H1 (cell line): ENCODE data around the gene MED12L. TPM values are rescaled to one million over a fixed set of nuclear protein-coding genes. Genes with fewer than 3 reads are reported as not detected.

Experiments
- CTCF ChIA-PET: fragments of 300-600 bp; sonication (Branson Sonifier 250); formaldehyde crosslinking; loops from one replicate; lab custom pipeline; 2021; ENCODE audit not compliant: partially characterized antibody; lab: Charles Lee
- POLR2A ChIA-PET: fragments of 300-600 bp; sonication (Branson Sonifier 250); formaldehyde crosslinking; loops from one replicate; lab custom pipeline; 2021; ENCODE audit warnings: inconsistent platforms; ENCODE audit not compliant: partially characterized antibody; lab: Charles Lee
- DNase-seq, 2 experiments: peaks; one replicate each; pipeline versions ENCODE4 v3.0.0 to v3.0.0-alpha.2; 2010 to 2022; ENCODE audit warnings: low spot score in 2 of 2, low read depth in 1 of 2, mixed read lengths in 1 of 2
- FAIRE-seq: peaks from 2 replicates; lab custom pipeline; 2011; peaks lifted over from hg19 to GRCh38; lab: Jason Lieb, UNC
- H2AFZ ChIP-seq: 2 replicates; pipeline ENCODE4 v1.8.1; 2012; ENCODE audit warnings: low read length, inconsistent platforms
- H2AK5ac ChIP-seq: 2 replicates; pipeline ENCODE4 v1.6.1; 2013; ENCODE audit warnings: low read depth, low read length
- H2BK120ac ChIP-seq: replicated peaks from 2 replicates; pipeline ENCODE3; 2013; ENCODE audit warnings: low read depth, low read length, inconsistent platforms
- H2BK12ac ChIP-seq: 2 replicates; pipeline ENCODE4 v1.6.1; 2013; ENCODE audit warnings: low read depth, low read length
- H2BK15ac ChIP-seq: 2 replicates; pipeline ENCODE4 v1.6.1; 2013; ENCODE audit warnings: low read length
- H2BK20ac ChIP-seq: 2 replicates; pipeline ENCODE4 v1.6.1; 2013; ENCODE audit warnings: low read length
- H2BK5ac ChIP-seq: 2 replicates; pipeline ENCODE4 v1.6.1; 2013; ENCODE audit warnings: low read depth, low read length
- H3K14ac ChIP-seq: 2 replicates; pipeline ENCODE4 v1.6.1; 2013; ENCODE audit warnings: inconsistent platforms; ENCODE audit not compliant: insufficient read length
- H3K18ac ChIP-seq: 2 replicates; pipeline ENCODE4 v1.6.1; 2013; ENCODE audit warnings: low read length; ENCODE audit errors: extremely low read depth
- H3K23ac ChIP-seq: 2 replicates; pipeline ENCODE4 v1.6.1; 2013; ENCODE audit warnings: inconsistent platforms; ENCODE audit not compliant: insufficient read length
- H3K23me2 ChIP-seq: 2 replicates; pipeline ENCODE4 v1.6.1; 2013; ENCODE audit warnings: low read depth, low read length
- H3K27ac ChIP-seq: 2 replicates; pipeline ENCODE4 v1.6.1; 2011; ENCODE audit warnings: low read depth, low read length, inconsistent platforms
- H3K27me3 ChIP-seq, 4 experiments: replicated peaks in 1 of 4; 1 replicate in 1 of 4; 2 replicates in 3 of 4; pipeline versions ENCODE4 v1.6.1 to v1.8.1; 2011 to 2013; ENCODE audit warnings: low read length in 3 of 4, mild to moderate bottlenecking in 3 of 4, inconsistent platforms in 2 of 4, mixed read lengths in 2 of 4, moderate library complexity in 1 of 4; ENCODE audit not compliant: control insufficient read depth in 3 of 4, insufficient read depth in 3 of 4; ENCODE audit errors: extremely low read depth in 1 of 4
- H3K36me3 ChIP-seq, 4 experiments: 2 replicates each; pipeline versions ENCODE4 v1.6.1 to v1.8.1; 2011 to 2013; ENCODE audit warnings: mild to moderate bottlenecking in 4 of 4, low read length in 3 of 4, moderate library complexity in 2 of 4, control low read depth in 1 of 4, inconsistent platforms in 1 of 4; ENCODE audit not compliant: insufficient read depth in 4 of 4, control insufficient read depth in 2 of 4
- H3K4ac ChIP-seq: replicated peaks from 2 replicates; pipeline ENCODE3; 2013; ENCODE audit warnings: low read length, low read depth, mixed read lengths, inconsistent platforms; ENCODE audit not compliant: insufficient read length
- H3K4me1 ChIP-seq, 4 experiments: replicated peaks in 1 of 4; 1 replicate in 1 of 4; 2 replicates in 3 of 4; pipeline versions ENCODE4 v1.6.1 to v1.8.1; 2011 to 2013; ENCODE audit warnings: low read length in 3 of 4, inconsistent platforms in 2 of 4, mixed read lengths in 1 of 4; ENCODE audit not compliant: insufficient read depth in 4 of 4, control insufficient read depth in 3 of 4
- H3K4me2 ChIP-seq, 2 experiments: 2 replicates each; pipeline versions ENCODE4 v1.6.1 to v1.8.1; 2011 to 2013; ENCODE audit warnings: low read depth in 2 of 2, low read length in 2 of 2, control low read depth in 1 of 2, inconsistent platforms in 1 of 2, mild to moderate bottlenecking in 1 of 2; ENCODE audit not compliant: insufficient read depth in 1 of 2
- H3K4me3 ChIP-seq, 4 experiments: fragments of 200-600, 300-600 bp in 1 of 4; sonication (generic), shearing (Covaris generic), sonication (Bioruptor Twin) in 1 of 4; 2 replicates each; pipeline versions ENCODE4 v1.5.1 to v1.8.1; 2011 to 2016; ENCODE audit warnings: low read length in 4 of 4, low read depth in 3 of 4, control low read depth in 2 of 4, inconsistent platforms in 2 of 4, mild to moderate bottlenecking in 2 of 4, mixed read lengths in 1 of 4, moderate library complexity in 1 of 4; ENCODE audit not compliant: insufficient read depth in 2 of 4; ENCODE audit errors: extremely low read depth in 1 of 4
- H3K56ac ChIP-seq: replicated peaks from 2 replicates; pipeline ENCODE3; 2013; ENCODE audit warnings: low read depth, mild to moderate bottlenecking, mixed read lengths, low read length, inconsistent platforms; ENCODE audit not compliant: insufficient read length
- H3K79me1 ChIP-seq: 2 replicates; pipeline ENCODE4 v1.6.1; 2013; ENCODE audit warnings: low read depth, low read length, control low read depth
- H3K79me2 ChIP-seq, 2 experiments: 2 replicates each; pipeline versions ENCODE4 v1.6.1 to v1.8.1; 2012 to 2013; ENCODE audit warnings: low read length in 2 of 2, mild to moderate bottlenecking in 2 of 2, inconsistent platforms in 1 of 2; ENCODE audit not compliant: insufficient read depth in 2 of 2, control insufficient read depth in 1 of 2
- H3K9ac ChIP-seq, 4 experiments: replicated peaks in 1 of 4; 1 replicate in 1 of 4; 2 replicates in 3 of 4; pipeline versions ENCODE4 v1.6.1 to v1.8.1; 2011 to 2013; ENCODE audit warnings: low read depth in 3 of 4, low read length in 3 of 4, control low read depth in 2 of 4, mild to moderate bottlenecking in 2 of 4, moderate library complexity in 2 of 4, inconsistent platforms in 1 of 4; ENCODE audit errors: extremely low read depth in 1 of 4
- H3K9me3 ChIP-seq, 2 experiments: 2 replicates each; pipeline versions ENCODE4 v1.6.1 to v1.8.1; 2012 to 2013; ENCODE audit warnings: mild to moderate bottlenecking in 2 of 2, moderate library complexity in 2 of 2, control low read depth in 1 of 2, inconsistent platforms in 1 of 2, low read depth in 1 of 2, low read length in 1 of 2, mixed read lengths in 1 of 2; ENCODE audit not compliant: insufficient read depth in 2 of 2
- H4K20me1 ChIP-seq, 2 experiments: replicated peaks in 1 of 2; 2 replicates each; pipeline versions ENCODE3 to v1.8.1; 2011 to 2013; ENCODE audit warnings: inconsistent platforms in 2 of 2, low read length in 2 of 2, mild to moderate bottlenecking in 1 of 2; ENCODE audit not compliant: insufficient read depth in 2 of 2, control insufficient read depth in 1 of 2
- H4K5ac ChIP-seq: 2 replicates; pipeline ENCODE4 v1.6.1; 2013; ENCODE audit warnings: low read length, low read depth, mixed read lengths, inconsistent platforms; ENCODE audit not compliant: insufficient read length
- H4K8ac ChIP-seq: 2 replicates; pipeline ENCODE4 v1.8.0; 2013; ENCODE audit warnings: mild to moderate bottlenecking, moderate library complexity, low read length, inconsistent platforms; ENCODE audit not compliant: insufficient read depth; ENCODE audit errors: extremely low read depth
- H4K91ac ChIP-seq: replicated peaks from 2 replicates; pipeline ENCODE3; 2013; ENCODE audit warnings: low read length, mixed read lengths, inconsistent platforms; ENCODE audit not compliant: insufficient read length
- CREB1 ChIP-seq: IDR thresholded peaks from 2 replicates; pipeline ENCODE4 v1.6.1; 2012; ENCODE audit warnings: inconsistent platforms
- CTBP2 ChIP-seq: IDR thresholded peaks from 2 replicates; pipeline ENCODE4 v1.7.0; 2011; ENCODE audit warnings: borderline replicate concordance, mild to moderate bottlenecking, moderate library complexity, mixed read lengths, low read length; ENCODE audit not compliant: insufficient read depth, insufficient read length
- EP300 ChIP-seq, 2 experiments: IDR thresholded peaks; 1 replicate in 1 of 2; 2 replicates in 1 of 2; pipeline ENCODE4 v1.6.1; 2011 to 2012; ENCODE audit warnings: low read depth in 2 of 2, low read length in 2 of 2, mild to moderate bottlenecking in 2 of 2, borderline replicate concordance in 1 of 2, inconsistent platforms in 1 of 2, moderate library complexity in 1 of 2
- FOSL1 ChIP-seq: IDR thresholded peaks from 2 replicates; pipeline ENCODE4 v1.6.1; 2011; ENCODE audit warnings: mild to moderate bottlenecking, low read depth, low read length, moderate library complexity; ENCODE audit not compliant: insufficient read depth
- JUN ChIP-seq: IDR thresholded peaks from 2 replicates; pipeline ENCODE4 v1.6.1; 2011; ENCODE audit warnings: low read depth, mild to moderate bottlenecking, improper control_type of control experiment, low read length
- PHF8 ChIP-seq: fragments of 200-600 bp; sonication (generic); conservative IDR thresholded peaks from 2 replicates; pipeline ENCODE4 v1.7.1; 2012; ENCODE audit warnings: low read depth, mild to moderate bottlenecking, inconsistent platforms, low read length, moderate library complexity
- SIN3A ChIP-seq, 2 experiments: IDR thresholded peaks in 1 of 2; conservative IDR thresholded peaks in 1 of 2; 2 replicates each; pipeline ENCODE4 v1.6.1; 2011 to 2012; ENCODE audit warnings: low read length in 2 of 2, improper control_type of control experiment in 1 of 2, low read depth in 1 of 2, mild to moderate bottlenecking in 1 of 2
- SIX5 ChIP-seq: IDR thresholded peaks from 2 replicates; pipeline ENCODE4 v1.6.1; 2011; ENCODE audit warnings: mild to moderate bottlenecking, low read depth, low read length
- SP1 ChIP-seq: IDR thresholded peaks from 2 replicates; pipeline ENCODE4 v1.6.1; 2011; ENCODE audit warnings: low read depth, low read length
- SP2 ChIP-seq: IDR thresholded peaks from 2 replicates; pipeline ENCODE4 v1.6.1; 2012; ENCODE audit warnings: mild to moderate bottlenecking, low read length, inconsistent platforms
- SP4 ChIP-seq: IDR thresholded peaks from 2 replicates; pipeline ENCODE4 v1.6.1; 2012; ENCODE audit warnings: low read length, inconsistent platforms
- TBP ChIP-seq: IDR thresholded peaks from 2 replicates; pipeline ENCODE4 v1.6.1; 2011; ENCODE audit warnings: low read depth, low read length, improper control_type of control experiment
- YY1 ChIP-seq: IDR thresholded peaks from 2 replicates; pipeline ENCODE4 v1.6.1; 2011; ENCODE audit warnings: low read depth, mild to moderate bottlenecking, low read length
- WGBS, 2 experiments: shearing (Covaris generic) in 1 of 2; methylation state at CpG; one replicate each; pipeline versions ENCODE4 v1.1.6 to v1.1.7; 2013 to 2015; ENCODE audit warnings: low lambda C conversion rate in 2 of 2, mixed read lengths in 2 of 2, inconsistent platforms in 1 of 2, low coverage in 1 of 2, missing lambda C conversion rate in 1 of 2; ENCODE audit not compliant: insufficient replicate concordance in 2 of 2, insufficient coverage in 1 of 2, insufficient read length in 1 of 2; ENCODE audit errors: extremely low coverage in 1 of 2, missing lambda C conversion rate in 1 of 2; 5-methylcytosine and 5-hydroxymethylcytosine counted together
- polyA plus RNA-seq, 7 experiments: library from polyadenylated mRNA; depleted of rRNA in 3 of 7; stranded (reverse) in 5 of 7; unstranded in 2 of 7; fragments of >200 nt in 5 of 7; fragments of 200-250 nt in 2 of 7; gene quantifications; 1 replicate in 5 of 7; 2 replicates in 1 of 7; 4 replicates in 1 of 7; pipeline versions ENCODE4 v1.2.1 to v1.2.3, GENCODE V29; 2011 to 2013; ENCODE audit warnings: missing spikeins in 2 of 7, mixed read lengths in 2 of 7
- total RNA-seq: library from RNA; stranded (reverse); fragmentation: NEBNext Ultra II Directional; extraction: Animal tissue kit (Norgen Biotek cat#: 25700); gene quantifications from 2 replicates; pipeline ENCODE4 v1.2.1, GENCODE V29; 2021

MED12L gene
- total and polyA plus RNA-seq, 2 of the 8 experiments (the other 6 are each of a cell fraction or from before 2014, with no cell fraction given) = 3.6 to 26.2 TPM

DNA sequence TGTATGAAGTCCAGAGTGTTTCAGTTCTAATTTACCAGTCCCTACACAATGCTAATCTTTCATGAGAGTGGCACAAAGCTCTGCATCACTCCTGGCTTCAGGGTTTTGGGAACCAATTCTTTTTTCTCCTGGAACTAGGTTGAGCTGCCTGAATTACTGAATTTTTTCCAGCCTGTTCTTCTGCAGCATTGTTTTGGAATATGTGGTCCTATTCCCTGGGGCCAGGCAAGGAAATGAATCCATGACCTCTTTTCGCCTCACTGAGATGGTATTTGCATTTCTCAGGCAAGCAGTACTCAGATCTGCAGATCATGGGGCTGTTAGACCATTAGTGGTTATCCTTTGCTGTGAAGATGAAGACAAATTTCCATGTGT, 143.2 kb downstream of the MED12L start:
- Histone ChIP-seq H2AK5ac (no peak overlapping the region), H3K4ac (no peak overlapping the region)
- TF ChIP-seq CTBP2 (no peak), SP4 (no peak), SIN3A (conservative IDR thresholded peaks at IDR 0.05 in 1 of 2, IDR thresholded peaks at IDR 0.05 in 1 of 2; ENCODE audit: low read depth in 1 of 2, low read length in 2 of 2) (no peak), TBP (no peak), SP2 (no peak), YY1 (no peak), EP300 (IDR thresholded peaks at IDR 0.05; ENCODE audit: borderline replicate concordance in 1 of 2, low read depth in 2 of 2, low read length in 2 of 2) (no peak), PHF8 (no peak), SP1 (no peak), FOSL1 (no peak), JUN (no peak), SIX5 (no peak), CREB1 (no peak)

More for the DNA sequence above, 143.2 kb downstream of the MED12L start:
- Histone ChIP-seq H3K4me2 (no peak overlapping the region), H3K9me3 (no peaks in the 10 kb centered on the region), H2BK20ac (no peak overlapping the region), H2BK120ac (no peak overlapping the region), H3K79me1 (no peaks in the 10 kb centered on the region), H4K20me1 (no peaks in the 10 kb centered on the region), H3K23ac (no peak overlapping the region), H3K18ac (no peak overlapping the region), H3K4me3 (no peak overlapping the region), H4K5ac (no peak overlapping the region), H2AFZ (no peak overlapping the region), H3K14ac (no peak overlapping the region), H2BK5ac (no peak overlapping the region), H3K9ac (no peak overlapping the region), H3K36me3 (no peaks in the 10 kb centered on the region), H3K56ac (no peak overlapping the region), H3K23me2 (no peaks in the 10 kb centered on the region), H3K27me3 (no peaks in the 10 kb centered on the region), H2BK15ac (no peak overlapping the region), H3K27ac (no peak overlapping the region), H3K79me2 (no peaks in the 10 kb centered on the region), H3K4me1 (peaks cover 0 to 19% (median 9%) of the 10 kb centered on the region in 4 experiments; a peak in 4 of 7 replicates), H4K91ac (no peak overlapping the region), H4K8ac (no peak overlapping the region), H2BK12ac (no peak overlapping the region)
- DNase-seq (no peak), FAIRE-seq (no peak)
- POLR2A ChIA-PET = no interaction called here
- CTCF ChIA-PET = interaction anchor here (0.6 to 8.6 kb wide), 39 partner anchors 9 to 690 kb away, joined by 3 to 155 read pairs (median 5); partner anchors contain the start of gene P2RY14
- WGBS, 2 experiments = 83% methylated on average over 1 of the region's 1 CpG; no CpG with 5 or more reads in 1 of the 2 experiments
